Body of pancreas (tissue), 4 donors: ENCODE data around the gene IL15RA.

Experiments
- POLR2A ChIP-seq, 3 donors: fragments of 450-650 bp; IDR thresholded peaks; one replicate each; pipeline ENCODE4 v1.6.1; 2016; ENCODE audit warnings: antibody characterized with exemption in 3 of 3, mild to moderate bottlenecking in 2 of 3
- TF ChIP-seq, protein P1 (sequence below), 7 experiments: fragments of 450-650 bp in 4 of 7; fragments of 200-600 bp in 3 of 7; sonication (generic) in 3 of 7; IDR thresholded peaks; one replicate each; pipeline ENCODE4 v1.5.1; 2016 to 2019; ENCODE audit warnings: antibody characterized with exemption in 7 of 7

DNA sequence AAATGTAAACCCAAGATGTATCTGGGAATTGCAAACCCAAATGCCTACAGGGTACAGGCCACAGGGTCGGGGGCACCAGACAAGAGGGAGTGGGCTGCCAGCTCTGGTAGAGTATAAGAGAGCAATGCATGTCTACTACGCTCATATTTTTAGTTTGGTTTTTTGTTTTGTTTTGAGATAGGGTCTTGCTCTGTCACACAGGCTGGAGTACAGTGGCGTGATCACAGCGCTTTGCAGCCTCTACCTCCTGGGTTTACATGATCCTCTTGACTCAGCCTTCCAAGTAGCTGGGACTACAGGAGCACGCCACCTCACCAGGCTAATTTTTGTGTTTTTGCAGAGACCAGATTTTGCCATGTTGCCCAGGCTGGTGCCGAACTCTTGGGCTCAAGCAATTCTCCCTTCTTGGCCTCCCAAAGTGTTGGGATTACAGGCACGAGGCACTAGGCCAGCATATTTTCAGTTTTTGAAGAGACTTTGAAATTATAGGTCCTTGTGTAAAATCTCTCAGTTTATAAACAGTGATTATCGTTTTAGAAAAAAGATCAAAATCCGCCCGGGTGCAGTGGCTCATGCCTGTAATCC lies 11.1 kb upstream of the IL15RA start:
- TF ChIP-seq POLR2A (IDR thresholded peaks at IDR 0.05) = no peak
- TF ChIP-seq, protein P1, sequence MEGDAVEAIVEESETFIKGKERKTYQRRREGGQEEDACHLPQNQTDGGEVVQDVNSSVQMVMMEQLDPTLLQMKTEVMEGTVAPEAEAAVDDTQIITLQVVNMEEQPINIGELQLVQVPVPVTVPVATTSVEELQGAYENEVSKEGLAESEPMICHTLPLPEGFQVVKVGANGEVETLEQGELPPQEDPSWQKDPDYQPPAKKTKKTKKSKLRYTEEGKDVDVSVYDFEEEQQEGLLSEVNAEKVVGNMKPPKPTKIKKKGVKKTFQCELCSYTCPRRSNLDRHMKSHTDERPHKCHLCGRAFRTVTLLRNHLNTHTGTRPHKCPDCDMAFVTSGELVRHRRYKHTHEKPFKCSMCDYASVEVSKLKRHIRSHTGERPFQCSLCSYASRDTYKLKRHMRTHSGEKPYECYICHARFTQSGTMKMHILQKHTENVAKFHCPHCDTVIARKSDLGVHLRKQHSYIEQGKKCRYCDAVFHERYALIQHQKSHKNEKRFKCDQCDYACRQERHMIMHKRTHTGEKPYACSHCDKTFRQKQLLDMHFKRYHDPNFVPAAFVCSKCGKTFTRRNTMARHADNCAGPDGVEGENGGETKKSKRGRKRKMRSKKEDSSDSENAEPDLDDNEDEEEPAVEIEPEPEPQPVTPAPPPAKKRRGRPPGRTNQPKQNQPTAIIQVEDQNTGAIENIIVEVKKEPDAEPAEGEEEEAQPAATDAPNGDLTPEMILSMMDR (IDR thresholded peaks at IDR 0.05) = no peak
